Ishikawa (cell line): Measurements from ENCODE around the gene DHX35.

Experiments used
- CEBPB ChIP-seq: IDR thresholded peaks from 2 replicates; pipeline ENCODE4 v1.6.1; 2012
- CREB1 ChIP-seq: IDR thresholded peaks from 2 replicates; pipeline ENCODE4 v1.6.1; 2012; ENCODE audit warnings: low read depth
- EGR1 ChIP-seq: IDR thresholded peaks from 2 replicates; pipeline ENCODE4 v1.6.1; 2012
- EP300 ChIP-seq: IDR thresholded peaks from 2 replicates; pipeline ENCODE4 v1.6.1; 2012; ENCODE audit warnings: borderline replicate concordance
- FOXM1 ChIP-seq: IDR thresholded peaks from 2 replicates; pipeline ENCODE4 v1.6.1; 2012; ENCODE audit warnings: low read depth, borderline replicate concordance
- MAX ChIP-seq: IDR thresholded peaks from 2 replicates; pipeline ENCODE4 v1.6.1; 2012
- NFIC ChIP-seq: IDR thresholded peaks from 2 replicates; pipeline ENCODE4 v1.6.1; 2012
- RAD21 ChIP-seq: IDR thresholded peaks from 2 replicates; pipeline ENCODE4 v1.6.1; 2012; ENCODE audit warnings: low read depth
- TAF1 ChIP-seq: IDR thresholded peaks from 2 replicates; pipeline ENCODE4 v1.6.1; 2012; ENCODE audit warnings: low read depth, mild to moderate bottlenecking
- TCF12 ChIP-seq: IDR thresholded peaks from 2 replicates; pipeline ENCODE4 v1.6.1; 2012; ENCODE audit warnings: low read depth
- TEAD4 ChIP-seq: IDR thresholded peaks from 2 replicates; pipeline ENCODE4 v1.6.1; 2012
- USF1 ChIP-seq: IDR thresholded peaks from 2 replicates; pipeline ENCODE4 v1.6.1; 2012
- YY1 ChIP-seq: IDR thresholded peaks from 2 replicates; pipeline ENCODE4 v1.6.1; 2012; ENCODE audit warnings: low read depth
- ZBTB7A ChIP-seq: IDR thresholded peaks from 2 replicates; pipeline ENCODE4 v1.6.1; 2012; ENCODE audit warnings: low read depth
- TF ChIP-seq, protein P1 (sequence below): IDR thresholded peaks from 2 replicates; pipeline ENCODE4 v1.6.1; 2012; ENCODE audit warnings: low read depth, mild to moderate bottlenecking

The DHX35 gene

DNA sequence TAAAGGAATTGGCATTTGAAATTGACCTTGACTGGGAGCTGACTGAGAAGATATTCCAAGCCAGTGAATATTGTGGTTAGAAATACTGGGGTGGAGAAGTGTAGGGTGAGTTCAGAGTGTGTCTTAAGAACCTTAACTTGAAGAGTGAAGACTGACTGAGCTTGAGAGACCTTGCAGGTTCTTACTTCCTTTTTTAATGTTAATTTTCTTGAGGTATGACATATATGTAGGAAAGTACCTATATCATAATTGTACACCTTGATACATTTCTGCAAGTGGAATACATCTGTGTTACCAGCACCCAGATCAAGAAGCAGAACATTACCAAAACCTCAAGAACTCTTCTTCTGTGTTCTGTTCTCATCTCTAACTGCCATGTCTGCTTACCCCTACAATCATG lies 11.0 kb downstream of the DHX35 start:
- TF ChIP-seq CREB1: no peak
- TF ChIP-seq, protein P1, sequence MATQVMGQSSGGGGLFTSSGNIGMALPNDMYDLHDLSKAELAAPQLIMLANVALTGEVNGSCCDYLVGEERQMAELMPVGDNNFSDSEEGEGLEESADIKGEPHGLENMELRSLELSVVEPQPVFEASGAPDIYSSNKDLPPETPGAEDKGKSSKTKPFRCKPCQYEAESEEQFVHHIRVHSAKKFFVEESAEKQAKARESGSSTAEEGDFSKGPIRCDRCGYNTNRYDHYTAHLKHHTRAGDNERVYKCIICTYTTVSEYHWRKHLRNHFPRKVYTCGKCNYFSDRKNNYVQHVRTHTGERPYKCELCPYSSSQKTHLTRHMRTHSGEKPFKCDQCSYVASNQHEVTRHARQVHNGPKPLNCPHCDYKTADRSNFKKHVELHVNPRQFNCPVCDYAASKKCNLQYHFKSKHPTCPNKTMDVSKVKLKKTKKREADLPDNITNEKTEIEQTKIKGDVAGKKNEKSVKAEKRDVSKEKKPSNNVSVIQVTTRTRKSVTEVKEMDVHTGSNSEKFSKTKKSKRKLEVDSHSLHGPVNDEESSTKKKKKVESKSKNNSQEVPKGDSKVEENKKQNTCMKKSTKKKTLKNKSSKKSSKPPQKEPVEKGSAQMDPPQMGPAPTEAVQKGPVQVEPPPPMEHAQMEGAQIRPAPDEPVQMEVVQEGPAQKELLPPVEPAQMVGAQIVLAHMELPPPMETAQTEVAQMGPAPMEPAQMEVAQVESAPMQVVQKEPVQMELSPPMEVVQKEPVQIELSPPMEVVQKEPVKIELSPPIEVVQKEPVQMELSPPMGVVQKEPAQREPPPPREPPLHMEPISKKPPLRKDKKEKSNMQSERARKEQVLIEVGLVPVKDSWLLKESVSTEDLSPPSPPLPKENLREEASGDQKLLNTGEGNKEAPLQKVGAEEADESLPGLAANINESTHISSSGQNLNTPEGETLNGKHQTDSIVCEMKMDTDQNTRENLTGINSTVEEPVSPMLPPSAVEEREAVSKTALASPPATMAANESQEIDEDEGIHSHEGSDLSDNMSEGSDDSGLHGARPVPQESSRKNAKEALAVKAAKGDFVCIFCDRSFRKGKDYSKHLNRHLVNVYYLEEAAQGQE: no peak
- TF ChIP-seq MAX: no peak
- TF ChIP-seq TAF1: no peak
- TF ChIP-seq USF1: no peak
- no peak for TF ChIP-seq EGR1
- no peak for TF ChIP-seq FOXM1
- TF ChIP-seq NFIC: no peak
- TF ChIP-seq ZBTB7A: no peak
- no peak for TF ChIP-seq TCF12
- TF ChIP-seq YY1: no peak
- no peak for TF ChIP-seq EP300
- no peak for TF ChIP-seq CEBPB
- no peak for TF ChIP-seq TEAD4
- TF ChIP-seq RAD21: no peak

DNA sequence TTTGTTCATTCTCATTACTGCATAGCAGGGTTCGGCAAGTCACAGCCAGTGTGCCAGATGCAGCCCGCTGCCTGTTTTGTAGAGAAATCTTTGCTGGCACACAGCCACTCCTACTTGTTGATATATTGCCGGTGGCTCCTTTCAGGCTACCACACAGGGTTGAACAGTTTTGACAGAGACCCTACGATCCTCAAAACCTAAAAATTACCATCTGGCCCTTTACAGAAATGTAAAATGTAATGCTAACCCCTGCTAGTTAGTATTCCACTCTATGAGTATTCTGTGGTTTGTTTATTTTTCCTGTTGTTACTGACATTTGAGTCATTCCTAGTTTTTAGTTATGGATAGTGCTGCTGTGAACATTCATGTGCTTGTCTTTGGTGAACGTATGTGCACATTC lies 11.5 kb downstream of the DHX35 start:
- TF ChIP-seq TAF1 (no peak), CREB1 (no peak), RAD21 (no peak), MAX (no peak), USF1 (no peak), FOXM1 (no peak), TCF12 (no peak), ZBTB7A (no peak), TEAD4 (no peak)

DNA sequence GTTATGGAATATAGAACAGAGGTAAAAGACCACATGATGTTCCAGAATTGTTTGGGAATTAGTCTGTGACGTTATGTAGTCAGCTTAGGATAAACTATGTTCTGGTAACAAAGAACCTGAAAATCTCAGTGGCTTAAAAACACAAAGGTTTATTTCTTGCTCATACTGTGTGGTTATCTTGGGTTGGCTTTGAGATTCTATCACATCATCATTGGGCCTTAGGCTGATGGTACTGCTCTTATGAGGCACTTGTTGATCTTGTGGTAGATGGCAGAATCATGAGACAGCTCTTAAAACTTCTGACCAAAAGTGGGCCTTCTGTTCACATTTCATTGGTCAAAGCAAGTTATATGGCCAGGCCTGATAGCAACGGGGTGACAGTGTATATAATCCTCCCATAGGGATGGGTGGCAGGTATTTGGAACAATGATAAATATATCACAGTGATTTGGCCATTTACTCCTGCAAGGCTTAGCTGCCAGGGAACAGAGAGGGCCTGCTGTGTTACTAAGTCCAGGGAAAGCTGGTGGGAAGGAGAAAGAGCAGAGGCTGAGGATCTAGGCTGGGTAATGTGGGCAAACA lies 13.5 kb downstream of the DHX35 start:
- TF ChIP-seq EP300: no peak
- TF ChIP-seq TEAD4: no peak
- TF ChIP-seq EGR1: no peak
- TF ChIP-seq RAD21: no peak
- no peak for TF ChIP-seq CEBPB
- TF ChIP-seq, protein P1: no peak
- no peak for TF ChIP-seq TAF1
- TF ChIP-seq USF1: no peak
- no peak for TF ChIP-seq CREB1
- no peak for TF ChIP-seq FOXM1
- TF ChIP-seq TCF12: no peak
- TF ChIP-seq NFIC: no peak
- no peak for TF ChIP-seq MAX
- no peak for TF ChIP-seq ZBTB7A

DNA sequence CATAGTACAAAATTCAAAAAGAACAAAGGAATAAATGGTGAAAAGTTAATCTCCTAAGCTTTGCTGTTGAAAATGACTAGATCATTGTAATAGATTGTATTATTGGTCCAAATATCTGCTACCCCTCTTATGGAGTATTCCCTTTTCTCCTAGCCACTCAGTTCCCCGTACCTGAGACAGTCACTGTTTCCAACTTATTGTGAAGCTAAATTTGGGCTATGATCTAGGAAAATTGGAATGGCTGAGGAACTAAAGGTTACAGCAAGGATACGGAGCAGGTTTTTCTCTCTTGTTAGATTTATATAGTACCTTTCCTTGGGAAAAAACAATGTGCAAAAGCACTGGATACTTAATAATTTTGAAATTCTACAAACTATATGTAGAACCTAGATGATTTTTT lies 17.3 kb downstream of the DHX35 start:
- TF ChIP-seq CREB1 (no peak), EGR1 (no peak), NFIC (no peak), RAD21 (no peak), TCF12 (no peak), TAF1 (no peak), CEBPB (no peak), YY1 (no peak), FOXM1 (no peak), MAX (no peak)
- TF ChIP-seq, protein P1: no peak
